Measurements from ENCODE around the gene JAKMIP3. TPM values are rescaled to one million over a fixed set of nuclear protein-coding genes. Genes with fewer than 3 reads are reported as not detected.

JAKMIP3 gene
- total RNA-seq, 1 donor from 2014 or later = 0.40 TPM

DNA sequence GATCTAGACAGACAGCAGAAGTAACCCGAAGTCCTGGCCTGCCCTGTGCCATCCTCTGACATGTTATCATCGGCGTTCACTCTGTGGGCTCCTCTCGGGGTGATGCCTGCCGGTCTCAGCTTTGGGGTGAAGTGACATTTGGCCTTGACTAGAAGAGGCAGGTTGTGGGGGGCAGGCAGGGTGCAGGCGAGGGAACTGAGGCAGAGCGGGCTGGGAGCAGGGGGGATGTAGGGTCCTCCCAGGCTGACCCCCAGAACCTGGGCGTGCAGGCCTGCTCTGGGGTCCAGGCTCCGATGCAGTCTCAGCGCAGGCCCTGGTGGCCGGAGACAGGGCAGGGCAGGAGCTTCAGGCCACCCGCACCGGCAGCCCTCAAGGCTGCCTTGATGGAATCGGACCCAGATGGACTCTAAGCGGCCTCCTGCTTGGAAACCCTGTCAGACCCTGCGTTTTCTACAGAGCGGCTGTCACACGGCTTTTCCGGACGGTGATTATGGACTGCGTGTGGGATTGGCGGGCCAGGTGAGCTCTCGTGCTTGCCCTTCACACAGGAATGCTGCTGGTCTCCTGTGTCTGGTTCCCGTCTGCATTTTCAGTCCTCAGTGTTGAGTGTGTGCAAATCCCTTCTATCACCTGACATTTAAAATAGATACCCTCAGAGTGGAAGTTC, 842 bp upstream of the JAKMIP3 start:
- Mint-ChIP-seq H3K4me1 (peaks cover 20% of the 10 kb centered on the region), H3K9me3 (no peaks in the 10 kb centered on the region), H3K27ac (ENCODE audit: unreplicated experiment) (no peak overlapping the region), H3K27me3 (ENCODE audit: low read depth) (peaks cover 15% of the 10 kb centered on the region), H3K36me3 (ENCODE audit: low read depth) (no peaks in the 10 kb centered on the region), H3K4me3 (no peak overlapping the region)
- TF ChIP-seq, protein P1, sequence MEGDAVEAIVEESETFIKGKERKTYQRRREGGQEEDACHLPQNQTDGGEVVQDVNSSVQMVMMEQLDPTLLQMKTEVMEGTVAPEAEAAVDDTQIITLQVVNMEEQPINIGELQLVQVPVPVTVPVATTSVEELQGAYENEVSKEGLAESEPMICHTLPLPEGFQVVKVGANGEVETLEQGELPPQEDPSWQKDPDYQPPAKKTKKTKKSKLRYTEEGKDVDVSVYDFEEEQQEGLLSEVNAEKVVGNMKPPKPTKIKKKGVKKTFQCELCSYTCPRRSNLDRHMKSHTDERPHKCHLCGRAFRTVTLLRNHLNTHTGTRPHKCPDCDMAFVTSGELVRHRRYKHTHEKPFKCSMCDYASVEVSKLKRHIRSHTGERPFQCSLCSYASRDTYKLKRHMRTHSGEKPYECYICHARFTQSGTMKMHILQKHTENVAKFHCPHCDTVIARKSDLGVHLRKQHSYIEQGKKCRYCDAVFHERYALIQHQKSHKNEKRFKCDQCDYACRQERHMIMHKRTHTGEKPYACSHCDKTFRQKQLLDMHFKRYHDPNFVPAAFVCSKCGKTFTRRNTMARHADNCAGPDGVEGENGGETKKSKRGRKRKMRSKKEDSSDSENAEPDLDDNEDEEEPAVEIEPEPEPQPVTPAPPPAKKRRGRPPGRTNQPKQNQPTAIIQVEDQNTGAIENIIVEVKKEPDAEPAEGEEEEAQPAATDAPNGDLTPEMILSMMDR (conservative IDR thresholded peaks at IDR 0.05) = no peak
- no peak for DNase-seq (ENCODE audit: low read depth, low spot score)

DNA sequence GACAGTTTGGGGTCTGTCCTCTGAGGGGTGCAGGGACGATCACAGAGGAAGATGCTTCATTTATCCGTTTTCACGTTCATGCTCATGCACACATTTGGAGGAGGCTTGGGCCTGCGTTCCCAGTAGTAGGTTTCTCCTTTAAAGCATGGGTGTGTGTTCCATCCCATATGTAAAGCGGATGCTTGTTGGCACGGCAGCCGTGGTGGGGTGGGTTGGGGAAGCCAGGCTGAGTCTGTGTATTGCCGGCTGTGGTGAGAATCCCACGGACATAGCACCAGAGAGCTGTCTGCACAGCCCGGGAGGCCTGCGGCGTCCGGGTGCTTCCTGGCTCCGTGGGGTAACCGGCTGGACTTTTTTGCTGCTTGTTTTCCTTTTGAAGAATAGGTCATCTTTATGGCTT, 440 bp downstream of the JAKMIP3 start:
- Mint-ChIP-seq H3K9me3 (no peaks in the 10 kb centered on the region), H3K4me1 (peaks cover 14% of the 10 kb centered on the region), H3K27ac (ENCODE audit: unreplicated experiment) (no peak overlapping the region), H3K4me3 (peak overlapping the region; percentile 65), H3K27me3 (ENCODE audit: low read depth) (peaks cover 19% of the 10 kb centered on the region), H3K36me3 (ENCODE audit: low read depth) (no peaks in the 10 kb centered on the region)
- TF ChIP-seq, protein P1 (conservative IDR thresholded peaks at IDR 0.05) = no peak
- DNase-seq (ENCODE audit: low read depth, low spot score) = no peak

DNA sequence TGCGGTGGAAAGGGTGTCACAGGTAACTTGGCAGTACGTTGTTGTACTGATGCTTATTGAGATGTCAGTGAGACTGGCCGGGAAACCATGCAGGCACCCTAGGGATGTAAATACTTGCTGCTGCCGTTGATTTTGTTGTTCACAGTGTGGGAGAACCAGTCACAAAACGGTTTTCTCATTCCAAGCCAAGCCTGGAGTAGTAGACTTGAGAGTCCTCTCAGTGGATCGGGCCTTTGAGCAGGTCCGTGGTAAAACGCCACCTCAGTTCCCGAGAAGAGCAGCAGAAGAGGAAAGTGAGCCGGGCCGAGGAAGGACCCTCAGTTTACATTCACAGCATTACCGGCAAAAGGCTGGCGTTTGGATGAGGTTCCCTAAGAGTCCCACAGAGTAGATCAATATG, 1.1 kb downstream of the JAKMIP3 start:
- H3K36me3 Mint-ChIP-seq (ENCODE audit: low read depth) = no peaks in the 10 kb centered on the region
- peaks cover 14% of the 10 kb centered on the region for H3K4me1 Mint-ChIP-seq
- peaks cover 19% of the 10 kb centered on the region for H3K27me3 Mint-ChIP-seq (ENCODE audit: low read depth)
- H3K27ac Mint-ChIP-seq (ENCODE audit: unreplicated experiment) = no peak overlapping the region
- DNase-seq (ENCODE audit: low read depth, low spot score) = no peak
- H3K9me3 Mint-ChIP-seq = no peaks in the 10 kb centered on the region
- TF ChIP-seq, protein P1 (conservative IDR thresholded peaks at IDR 0.05) = no peak
- no peak overlapping the region for H3K4me3 Mint-ChIP-seq

DNA sequence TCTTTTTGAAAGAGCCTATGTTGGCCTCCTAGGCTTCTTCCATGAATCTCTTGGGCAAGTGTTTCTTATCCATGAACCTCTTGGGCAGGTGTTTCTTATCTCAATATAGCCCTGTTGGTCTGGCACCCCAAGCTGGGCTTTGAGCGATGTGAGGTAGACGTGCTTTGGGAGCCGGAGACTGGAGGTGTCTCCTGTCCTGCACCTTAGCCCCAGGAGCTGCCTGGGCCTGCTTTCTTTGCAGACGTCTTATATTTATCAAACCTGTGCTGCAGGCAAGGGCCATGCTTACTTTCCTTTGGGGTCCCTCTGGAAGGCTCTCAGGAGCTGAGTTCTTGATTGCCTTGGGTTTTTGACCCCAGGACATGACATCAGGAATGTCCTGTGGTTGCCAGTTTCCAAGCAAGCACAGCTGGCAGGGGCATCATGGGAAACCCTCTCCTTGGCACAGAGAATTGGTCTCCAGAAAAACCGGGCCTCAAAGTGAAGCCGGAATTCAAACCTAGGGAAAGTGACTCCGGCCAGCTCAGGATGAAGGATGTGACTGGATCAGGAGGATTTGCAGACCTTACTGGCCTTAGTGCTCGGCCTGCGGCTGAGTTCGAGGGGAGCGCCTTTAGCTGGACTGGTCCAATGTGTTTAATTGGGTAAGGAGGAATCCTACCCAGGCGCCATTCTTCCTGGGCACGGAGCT, 2.8 kb downstream of the JAKMIP3 start:
- peaks cover 2% of the 10 kb centered on the region for H3K36me3 Mint-ChIP-seq (ENCODE audit: low read depth)
- peaks cover 11% of the 10 kb centered on the region for H3K4me1 Mint-ChIP-seq

DNA sequence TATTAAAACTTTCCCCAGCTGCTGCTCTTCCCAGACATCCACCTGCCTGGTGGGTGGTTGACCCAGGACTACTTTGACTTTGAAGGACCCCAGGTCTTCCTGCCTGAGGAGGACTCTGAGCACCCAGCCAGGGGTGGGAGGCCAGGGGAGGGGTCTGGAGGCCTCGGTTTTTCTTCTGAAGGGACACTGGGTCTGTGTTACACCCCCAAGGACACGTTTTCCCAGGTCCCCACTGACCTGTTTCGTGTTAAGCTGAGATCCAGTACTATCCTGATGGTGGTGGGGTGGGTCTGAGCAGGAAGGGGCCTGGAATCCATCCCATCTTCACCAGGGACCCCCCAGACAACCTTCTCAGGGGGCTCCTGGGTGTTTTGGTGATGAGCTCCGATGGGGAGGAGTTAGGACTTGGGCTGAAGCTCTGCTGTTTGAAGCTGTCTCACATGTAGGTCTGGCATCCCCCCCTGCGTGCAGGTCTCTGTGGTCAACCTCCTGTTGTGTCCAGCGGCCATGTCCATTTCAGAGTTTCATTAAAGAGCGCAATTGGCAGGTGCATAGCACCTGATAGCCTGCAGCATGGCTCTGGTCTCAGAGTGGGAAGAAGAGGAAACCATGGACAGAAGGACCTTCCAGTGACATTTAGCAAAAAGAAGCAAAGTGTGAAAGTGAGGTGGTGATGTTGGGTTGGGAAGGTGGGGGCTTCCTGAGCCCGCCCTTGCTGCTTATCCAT, 3.5 kb downstream of the JAKMIP3 start:
- Mint-ChIP-seq H3K9me3 (peaks cover under 1% of the 10 kb centered on the region), H3K36me3 (ENCODE audit: low read depth) (peaks cover 2% of the 10 kb centered on the region), H3K4me3 (no peak overlapping the region), H3K27me3 (ENCODE audit: low read depth) (peaks cover 23% of the 10 kb centered on the region), H3K27ac (ENCODE audit: unreplicated experiment) (no peak overlapping the region), H3K4me1 (peaks cover 10% of the 10 kb centered on the region)
- no peak for DNase-seq (ENCODE audit: low read depth, low spot score)
- TF ChIP-seq, protein P1 (conservative IDR thresholded peaks at IDR 0.05) = no peak

More for the DNA sequence above, 2.8 kb downstream of the JAKMIP3 start:
- Mint-ChIP-seq H3K4me3 (no peak overlapping the region), H3K9me3 (no peaks in the 10 kb centered on the region), H3K27me3 (ENCODE audit: low read depth) (peaks cover 23% of the 10 kb centered on the region), H3K27ac (ENCODE audit: unreplicated experiment) (no peak overlapping the region)
- TF ChIP-seq, protein P1 (conservative IDR thresholded peaks at IDR 0.05) = no peak
- no peak for DNase-seq (ENCODE audit: low read depth, low spot score)

Data from neural crest cell (in vitro differentiated cells).